Body of pancreas (tissue), 4 donors: ENCODE results near the gene GNAZ.

ENCODE experiments used
- CTCF ChIP-seq, 7 experiments: fragments of 450-650 bp in 4 of 7; fragments of 200-600 bp in 3 of 7; sonication (generic) in 3 of 7; IDR thresholded peaks; one replicate each; pipeline ENCODE4 v1.5.1; 2016 to 2019; ENCODE audit warnings: antibody characterized with exemption in 7 of 7
- POLR2A ChIP-seq, 3 donors: fragments of 450-650 bp; IDR thresholded peaks; one replicate each; pipeline ENCODE4 v1.6.1; 2016; ENCODE audit warnings: antibody characterized with exemption in 3 of 3, mild to moderate bottlenecking in 2 of 3

GRCh38 chr22:23124611-23125511 lies 54.5 kb downstream of the GNAZ start:
- TF ChIP-seq CTCF (IDR thresholded peaks at IDR 0.05) (no peak), POLR2A (IDR thresholded peaks at IDR 0.05) (no peak)
